NB4 (cell line): ENCODE results near the gene TACC3.

ENCODE experiments used
- DNase-seq: peaks from one replicate; pipeline ENCODE4 v3.0.0; 2010; ENCODE audit warnings: low read depth
- H3K4me3 ChIP-seq: one replicate; pipeline ENCODE4 v1.5.1; 2011; ENCODE audit warnings: mild to moderate bottlenecking, low read depth, low read length, moderate library complexity
- MYC ChIP-seq: IDR thresholded peaks from 2 replicates; pipeline ENCODE4 v1.6.1; 2011; ENCODE audit warnings: low read depth, low read length
- POLR2A ChIP-seq: IDR thresholded peaks from 2 replicates; pipeline ENCODE4 v1.6.1; 2011; ENCODE audit warnings: mild to moderate bottlenecking; ENCODE audit not compliant: insufficient read length; ENCODE audit errors: extremely low read depth
- TF ChIP-seq, protein P1 (sequence below): IDR thresholded peaks from one replicate; pipeline ENCODE4 v1.5.1; 2012; ENCODE audit warnings: low read depth, low read length
- TF ChIP-seq, protein P2 (sequence below): IDR thresholded peaks from 2 replicates; pipeline ENCODE4 v1.6.1; 2011; ENCODE audit warnings: low read depth, low read length

The TACC3 gene

DNA sequence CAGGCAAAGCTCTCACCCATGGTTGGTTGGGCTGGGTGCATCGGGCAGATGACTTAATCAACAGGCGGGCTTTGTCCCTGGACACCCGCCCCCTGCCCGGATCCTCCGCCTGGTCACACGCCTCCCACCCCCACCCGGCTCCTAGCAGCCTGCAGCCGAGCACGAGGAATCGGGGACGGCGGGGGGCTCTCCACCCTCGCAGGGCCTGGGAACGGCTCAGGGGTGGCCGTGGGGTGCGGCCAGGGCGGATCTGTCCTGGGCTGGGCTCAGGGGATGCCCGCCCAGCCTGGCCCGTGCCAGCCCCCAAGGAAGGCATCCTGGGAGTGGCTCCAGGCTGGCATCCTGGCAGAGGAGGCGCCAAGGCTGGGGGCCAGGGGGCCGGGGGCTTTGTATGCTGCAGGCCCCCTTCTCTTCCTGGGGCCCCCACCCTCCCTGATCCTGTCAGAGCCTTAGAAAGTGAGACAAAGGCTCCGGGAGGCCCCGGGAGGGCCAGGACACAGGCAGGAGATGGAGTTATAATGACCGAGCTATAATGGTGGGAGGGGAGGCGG lies 39.3 kb downstream of the TACC3 start:
- TF ChIP-seq POLR2A (no peak), MYC (no peak)
- TF ChIP-seq, protein P1, sequence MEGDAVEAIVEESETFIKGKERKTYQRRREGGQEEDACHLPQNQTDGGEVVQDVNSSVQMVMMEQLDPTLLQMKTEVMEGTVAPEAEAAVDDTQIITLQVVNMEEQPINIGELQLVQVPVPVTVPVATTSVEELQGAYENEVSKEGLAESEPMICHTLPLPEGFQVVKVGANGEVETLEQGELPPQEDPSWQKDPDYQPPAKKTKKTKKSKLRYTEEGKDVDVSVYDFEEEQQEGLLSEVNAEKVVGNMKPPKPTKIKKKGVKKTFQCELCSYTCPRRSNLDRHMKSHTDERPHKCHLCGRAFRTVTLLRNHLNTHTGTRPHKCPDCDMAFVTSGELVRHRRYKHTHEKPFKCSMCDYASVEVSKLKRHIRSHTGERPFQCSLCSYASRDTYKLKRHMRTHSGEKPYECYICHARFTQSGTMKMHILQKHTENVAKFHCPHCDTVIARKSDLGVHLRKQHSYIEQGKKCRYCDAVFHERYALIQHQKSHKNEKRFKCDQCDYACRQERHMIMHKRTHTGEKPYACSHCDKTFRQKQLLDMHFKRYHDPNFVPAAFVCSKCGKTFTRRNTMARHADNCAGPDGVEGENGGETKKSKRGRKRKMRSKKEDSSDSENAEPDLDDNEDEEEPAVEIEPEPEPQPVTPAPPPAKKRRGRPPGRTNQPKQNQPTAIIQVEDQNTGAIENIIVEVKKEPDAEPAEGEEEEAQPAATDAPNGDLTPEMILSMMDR = no peak
- TF ChIP-seq, protein P2, sequence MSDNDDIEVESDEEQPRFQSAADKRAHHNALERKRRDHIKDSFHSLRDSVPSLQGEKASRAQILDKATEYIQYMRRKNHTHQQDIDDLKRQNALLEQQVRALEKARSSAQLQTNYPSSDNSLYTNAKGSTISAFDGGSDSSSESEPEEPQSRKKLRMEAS = no peak
- no peak for DNase-seq
- H3K4me3 ChIP-seq = no peak overlapping the region

DNA sequence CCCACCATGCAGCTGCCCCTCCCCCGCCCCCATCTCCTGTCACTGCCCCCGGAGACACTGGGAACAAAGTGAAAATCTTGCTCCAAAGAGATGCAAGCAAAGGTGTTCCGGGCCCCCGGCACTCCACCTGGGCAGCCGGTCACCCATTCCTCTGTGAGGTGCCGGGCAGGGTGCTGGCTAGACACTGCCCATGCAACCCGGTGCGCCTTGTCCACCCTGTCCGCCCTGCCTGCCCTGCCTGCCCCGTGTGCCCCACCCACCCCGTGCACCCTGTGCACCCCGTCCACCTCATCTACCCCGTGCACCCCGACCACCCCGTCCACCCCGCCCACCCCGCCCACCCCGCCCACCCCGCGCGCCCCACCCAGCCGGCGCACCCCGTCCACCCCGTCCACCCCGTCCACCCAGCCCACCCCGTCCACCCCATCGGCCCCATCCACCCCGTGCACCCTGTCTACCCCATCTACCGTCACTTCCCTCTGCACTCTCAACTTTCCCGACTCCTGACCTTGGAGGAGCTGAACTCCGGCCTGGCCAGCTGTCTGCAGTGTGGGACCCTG lies 39.9 kb downstream of the TACC3 start:
- H3K4me3 ChIP-seq = no peak overlapping the region
- no peak for DNase-seq
- TF ChIP-seq, protein P2 = no peak
- TF ChIP-seq MYC = no peak

DNA sequence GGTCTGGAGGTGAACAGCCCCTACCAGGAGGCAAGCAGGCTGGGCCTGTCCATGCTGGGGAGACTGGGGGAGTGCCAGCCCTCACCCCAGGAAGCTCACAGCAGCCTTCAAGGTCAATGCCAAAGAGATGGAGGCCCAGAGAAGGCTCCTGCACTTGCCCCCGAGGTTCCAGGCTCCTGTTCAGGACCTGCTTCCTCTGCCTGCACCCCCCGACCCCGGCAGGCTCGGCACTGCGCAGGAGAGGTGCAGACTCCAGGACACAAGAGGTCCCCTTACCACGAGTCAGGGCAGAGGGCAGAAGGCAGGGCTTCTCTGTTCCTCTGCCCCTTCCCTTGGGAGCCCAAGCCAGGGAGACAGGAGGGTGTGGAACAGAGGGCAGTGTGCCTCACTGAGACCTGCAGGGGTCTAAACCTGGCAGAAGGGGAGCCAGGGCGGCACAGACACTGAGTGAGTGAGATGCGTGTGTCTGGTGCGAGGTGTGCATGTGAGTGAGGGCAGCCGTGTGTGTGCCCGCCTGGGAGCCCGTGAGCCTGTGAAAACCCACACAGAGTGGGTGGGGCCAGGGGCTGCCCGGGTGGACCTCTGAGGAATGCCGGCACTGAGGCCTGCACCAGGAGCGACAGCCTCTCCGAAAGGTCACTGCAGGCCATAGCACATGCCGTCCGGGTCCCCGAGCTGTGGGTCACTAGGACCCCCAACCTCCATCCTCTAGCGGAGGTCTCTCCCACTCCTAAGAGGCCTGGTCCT lies 41.1 kb downstream of the TACC3 start:
- no peak for TF ChIP-seq MYC
- no peak for TF ChIP-seq POLR2A
- TF ChIP-seq, protein P1 = no peak
- TF ChIP-seq, protein P2 = no peak
- no peak overlapping the region for H3K4me3 ChIP-seq
- DNase-seq = no peak

DNA sequence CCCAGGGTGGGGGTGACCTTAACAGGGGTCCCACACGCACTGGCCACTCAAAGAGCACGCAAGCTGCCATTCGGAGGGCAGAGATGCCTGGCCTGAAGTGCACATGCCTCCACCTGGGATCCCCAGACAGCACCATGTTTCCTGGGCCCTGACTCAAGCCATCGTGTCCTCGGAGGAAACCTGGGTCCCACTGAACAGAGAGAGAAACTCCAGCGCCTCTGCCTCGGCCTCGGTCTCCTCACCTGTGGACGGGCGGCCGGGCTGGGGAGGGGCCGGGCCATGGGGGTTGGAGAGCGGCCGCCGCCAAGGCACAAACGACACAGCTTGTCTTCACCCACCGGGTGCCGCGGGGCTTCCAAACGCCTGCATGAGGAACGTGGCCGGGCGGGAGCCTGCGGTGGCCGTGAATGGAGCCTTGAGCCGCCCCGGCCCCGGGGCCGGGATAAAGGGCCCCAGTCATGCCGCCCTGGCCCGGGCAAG lies 41.8 kb downstream of the TACC3 start:
- TF ChIP-seq POLR2A (no peak), MYC (no peak)
- TF ChIP-seq, protein P1 = no peak
- TF ChIP-seq, protein P2 = no peak
- DNase-seq = no peak
- no peak overlapping the region for H3K4me3 ChIP-seq

DNA sequence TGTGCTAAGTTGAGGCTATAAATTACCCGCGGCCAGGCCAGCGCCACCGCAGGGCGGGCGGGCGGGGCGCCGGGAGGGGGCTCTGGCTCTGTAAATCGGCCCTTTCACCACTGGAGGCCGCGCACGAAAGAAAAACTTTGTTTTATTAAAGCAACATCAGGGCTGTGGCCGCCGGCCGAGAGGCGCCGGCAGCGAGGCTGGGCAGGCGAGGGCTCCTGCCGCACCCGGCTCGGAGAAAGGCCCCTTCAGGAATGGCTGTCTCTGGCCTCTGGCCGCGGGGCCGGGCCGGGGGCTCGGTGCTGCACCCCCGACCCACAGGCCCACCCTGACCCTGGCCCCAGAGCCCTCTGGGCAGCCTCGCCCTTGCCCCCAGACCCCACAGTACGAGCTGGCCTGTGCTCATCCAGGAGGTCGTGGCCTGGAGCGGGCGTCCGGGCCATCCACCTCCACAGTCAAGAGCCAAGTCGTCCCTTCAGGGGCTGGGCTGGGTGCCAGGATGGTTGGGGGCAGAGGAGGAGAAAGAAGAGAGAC lies 42.3 kb downstream of the TACC3 start:
- H3K4me3 ChIP-seq = no peak overlapping the region

More for the DNA sequence above, 42.3 kb downstream of the TACC3 start:
- TF ChIP-seq MYC = no peak
- TF ChIP-seq, protein P1 = no peak
- no peak for TF ChIP-seq POLR2A
- TF ChIP-seq, protein P2 = no peak
- peak; percentile 80 for DNase-seq
